ENCODE data around the gene ZYX. TPM values are rescaled to one million over a fixed set of nuclear protein-coding genes. Genes with fewer than 3 reads are reported as not detected.

Gene ZYX
- total and polyA plus RNA-seq, 9 of the 15 experiments (the other 6 are each of a cell fraction or from before 2014, with no cell fraction given), result 1.8 to 130 (median 15.7) TPM

- TF ChIP-seq RBM25 (IDR thresholded peaks at IDR 0.05; ENCODE audit: low read depth, low read length, severe bottlenecking) (no peak), ZNF398 (CRISPR knock-in tag; IDR thresholded peaks at IDR 0.05) (no peak), CBX8 (IDR thresholded peaks at IDR 0.05; ENCODE audit: borderline replicate concordance, extremely low read depth, low read depth, low read length, poor library complexity, severe bottlenecking) (no peak), GABPB1 (CRISPR knock-in tag; IDR thresholded peaks at IDR 0.05) (no peak), ELF2 (CRISPR knock-in tag; IDR thresholded peaks at IDR 0.05) (peak; percentile 97), ARID4B (CRISPR knock-in tag; IDR thresholded peaks at IDR 0.05) (no peak), SFPQ (IDR thresholded peaks at IDR 0.05; ENCODE audit: low read depth, low read length) (no peak), ZBTB49 (CRISPR knock-in tag; IDR thresholded peaks at IDR 0.05; ENCODE audit: borderline replicate concordance) (no peak), ZNF655 (CRISPR knock-in tag; IDR thresholded peaks at IDR 0.05) (peak; percentile 89)
Measured at GRCh38 chr7:143369678-143370651, 11.2 kb upstream of the ZYX start (continued).

All from K562 (cell line).